Neuronal stem cell (in vitro differentiated cells): ENCODE results near the gene RAP1GDS1.
"Not testable (repeated sequence)": the region's sequence is repeated elsewhere in the genome, so short reads cannot be mapped to it uniquely, and the experiment has no call there.

Experiments used
- DNase-seq: peaks from one replicate; pipeline ENCODE4 v3.0.0-alpha.2; 2013; ENCODE audit warnings: low spot score
- H2AFZ ChIP-seq: one replicate; pipeline ENCODE4 v1.6.1; 2013; ENCODE audit warnings: mild to moderate bottlenecking, low read length, inconsistent platforms
- H2AK5ac ChIP-seq: 2 replicates; pipeline ENCODE4 v1.6.1; 2013; ENCODE audit warnings: low read depth, mild to moderate bottlenecking, inconsistent platforms, low read length, moderate library complexity, mixed read lengths
- H2BK120ac ChIP-seq: 2 replicates; pipeline ENCODE4 v1.6.1; 2013; ENCODE audit warnings: low read depth, mild to moderate bottlenecking, inconsistent platforms, low read length, moderate library complexity, mixed read lengths
- H2BK12ac ChIP-seq: one replicate; pipeline ENCODE4 v1.6.1; 2013; ENCODE audit warnings: low read length, inconsistent platforms
- H2BK15ac ChIP-seq: 2 replicates; pipeline ENCODE4 v1.6.1; 2013; ENCODE audit warnings: mild to moderate bottlenecking, low read length, inconsistent platforms, mixed read lengths
- H2BK5ac ChIP-seq: one replicate; pipeline ENCODE4 v1.6.1; 2013; ENCODE audit warnings: inconsistent platforms, mild to moderate bottlenecking, low read length, moderate library complexity
- H3K14ac ChIP-seq: one replicate; pipeline ENCODE4 v1.6.1; 2013; ENCODE audit warnings: low read length, inconsistent platforms
- H3K18ac ChIP-seq: 2 replicates; pipeline ENCODE4 v1.6.1; 2013; ENCODE audit warnings: low read length, inconsistent platforms
- H3K23ac ChIP-seq: 2 replicates; pipeline ENCODE4 v1.6.1; 2013; ENCODE audit warnings: low read depth, mild to moderate bottlenecking, mixed read lengths, low read length, inconsistent platforms; ENCODE audit not compliant: poor library complexity
- H3K27ac ChIP-seq: replicated peaks from 3 replicates; pipeline ENCODE4 v1.5.1; 2013; ENCODE audit warnings: low read length, inconsistent platforms
- H3K27me3 ChIP-seq, 3 experiments: 2 replicates each; pipeline ENCODE4 v1.6.1; 2013; ENCODE audit warnings: low read length in 3 of 3, mild to moderate bottlenecking in 2 of 3, inconsistent platforms in 1 of 3, low read depth in 1 of 3, mixed read lengths in 1 of 3, moderate library complexity in 1 of 3; ENCODE audit not compliant: control insufficient read depth in 3 of 3, insufficient read depth in 3 of 3
- H3K36me3 ChIP-seq, 2 donors: replicated peaks in 1 of 2; 2 replicates each; pipeline ENCODE4 v1.6.1; 2013; ENCODE audit warnings: low read length in 2 of 2; ENCODE audit not compliant: control insufficient read depth in 2 of 2, insufficient read depth in 2 of 2
- H3K4ac ChIP-seq: 2 replicates; pipeline ENCODE4 v1.6.1; 2013; ENCODE audit warnings: inconsistent platforms, mild to moderate bottlenecking, low read length, moderate library complexity
- H3K4me1 ChIP-seq, 2 donors: 1 replicate in 1 of 2; 2 replicates in 1 of 2; pipeline ENCODE4 v1.6.1; 2013; ENCODE audit warnings: low read length in 2 of 2, low read depth in 1 of 2; ENCODE audit not compliant: control insufficient read depth in 2 of 2, insufficient read depth in 1 of 2
- H3K4me2 ChIP-seq: one replicate; pipeline ENCODE4 v1.6.1; 2013; ENCODE audit warnings: mild to moderate bottlenecking, low read length, inconsistent platforms; ENCODE audit not compliant: insufficient read depth, poor library complexity, severe bottlenecking
- H3K4me3 ChIP-seq, 2 donors: 2 replicates each; pipeline ENCODE4 v1.5.1; 2013; ENCODE audit warnings: low read length in 2 of 2, mild to moderate bottlenecking in 2 of 2, inconsistent platforms in 1 of 2, moderate library complexity in 1 of 2
- H3K79me1 ChIP-seq: one replicate; pipeline ENCODE4 v1.6.1; 2013; ENCODE audit warnings: low read depth, mild to moderate bottlenecking, inconsistent platforms, low read length, moderate library complexity
- H3K9ac ChIP-seq: one replicate; pipeline ENCODE4 v1.6.1; 2013; ENCODE audit warnings: mild to moderate bottlenecking, low read depth, low read length, inconsistent platforms; ENCODE audit not compliant: poor library complexity
- H3K9me3 ChIP-seq, 2 donors: replicated peaks in 1 of 2; 2 replicates each; pipeline versions ENCODE3 to v1.6.1; 2013; ENCODE audit warnings: low read length in 2 of 2, mild to moderate bottlenecking in 2 of 2, inconsistent platforms in 1 of 2, low read depth in 1 of 2, mixed read lengths in 1 of 2, moderate library complexity in 1 of 2; ENCODE audit not compliant: control insufficient read depth in 2 of 2, insufficient read depth in 1 of 2
- H4K8ac ChIP-seq: one replicate; pipeline ENCODE4 v1.6.1; 2013; ENCODE audit warnings: low read depth, mild to moderate bottlenecking, inconsistent platforms, low read length, moderate library complexity
- H4K91ac ChIP-seq: one replicate; pipeline ENCODE4 v1.6.1; 2013; ENCODE audit warnings: low read length, low read depth, mild to moderate bottlenecking, inconsistent platforms; ENCODE audit not compliant: poor library complexity
- WGBS, 2 donors: extraction: QIAGEN DNeasy Blood & Tissue Kit; methylation state at CpG; one replicate each; pipeline ENCODE4 v1.1.7; 2013; ENCODE audit warnings: missing lambda C conversion rate in 2 of 2, mixed read lengths in 1 of 2; ENCODE audit not compliant: insufficient read length in 2 of 2, insufficient replicate concordance in 1 of 2; ENCODE audit errors: extremely low coverage in 2 of 2; 5-methylcytosine and 5-hydroxymethylcytosine counted together

RAP1GDS1 gene

GRCh38 chr4:98457422-98457821, 196.2 kb downstream of the RAP1GDS1 start:
- DNase-seq, H3K79me1 ChIP-seq: not testable (repeated sequence)
- no CpG with 5 or more reads among the region's 9 CpGs for WGBS, 2 donors

GRCh38 chr4:98461121-98461865, 200.1 kb downstream of the RAP1GDS1 start:
- H3K4me1 ChIP-seq, H3K79me1 ChIP-seq, H3K4ac ChIP-seq, H2BK5ac ChIP-seq, H3K23ac ChIP-seq, H3K18ac ChIP-seq, H2AK5ac ChIP-seq, H3K27ac ChIP-seq, H2BK15ac ChIP-seq, H2AFZ ChIP-seq, H2BK120ac ChIP-seq, H4K91ac ChIP-seq, H4K8ac ChIP-seq, H3K4me2 ChIP-seq, H3K9ac ChIP-seq, H3K9me3 ChIP-seq, H3K27me3 ChIP-seq, H3K14ac ChIP-seq, H3K4me3 ChIP-seq, DNase-seq, H2BK12ac ChIP-seq, H3K36me3 ChIP-seq: not testable (repeated sequence)
- whole genome bisulfite sequencing, 2 donors, result no CpG with 5 or more reads among the region's 2 CpGs

More at GRCh38 chr4:98457422-98457821, 196.2 kb downstream of the RAP1GDS1 start:
- not testable (repeated sequence) for H3K4me3 ChIP-seq, H4K91ac ChIP-seq, H3K4me2 ChIP-seq, H3K27me3 ChIP-seq, H2BK15ac ChIP-seq, H3K9me3 ChIP-seq, H2BK120ac ChIP-seq, H2BK5ac ChIP-seq, H3K9ac ChIP-seq, H3K18ac ChIP-seq, H3K4ac ChIP-seq, H2AK5ac ChIP-seq, H3K14ac ChIP-seq, H3K27ac ChIP-seq, H4K8ac ChIP-seq, H3K36me3 ChIP-seq, H2AFZ ChIP-seq, H3K23ac ChIP-seq, H3K4me1 ChIP-seq, H2BK12ac ChIP-seq

- Histone ChIP-seq H4K8ac (no peak overlapping the region), H3K4ac (no peak overlapping the region), H3K18ac (no peak overlapping the region), H2BK15ac (no peak overlapping the region), H3K23ac (no peak overlapping the region), H3K27me3 (no peaks in the 10 kb centered on the region), H3K9me3 (no peaks in the 10 kb centered on the region), H3K79me1 (no peaks in the 10 kb centered on the region), H2BK12ac (no peak overlapping the region), H3K4me2 (no peak overlapping the region), H2AK5ac (no peak overlapping the region), H3K4me1 (no peaks in the 10 kb centered on the region), H3K14ac (no peak overlapping the region), H3K9ac (no peak overlapping the region), H3K36me3 (no peaks in the 10 kb centered on the region), H2BK120ac (no peak overlapping the region), H2BK5ac (no peak overlapping the region), H4K91ac (no peak overlapping the region), H3K27ac (no peak overlapping the region), H3K4me3 (no peak overlapping the region), H2AFZ (no peak overlapping the region)
- no peak for DNase-seq
These were observed 201.3 kb downstream of the RAP1GDS1 start for GRCh38 chr4:98462487-98462886.

GRCh38 chr4:98466868-98467599, 205.8 kb downstream of the RAP1GDS1 start:
- Histone ChIP-seq H3K18ac (peak overlapping the region; percentile 56), H2BK12ac (no peak overlapping the region), H3K4me2 (no peak overlapping the region), H3K9me3 (no peaks in the 10 kb centered on the region), H3K4me1 (peaks cover 2 to 5% of the 10 kb centered on the region in 2 donors), H3K79me1 (no peaks in the 10 kb centered on the region), H2BK120ac (no peak overlapping the region), H2BK15ac (no peak overlapping the region), H4K8ac (no peak overlapping the region), H4K91ac (no peak overlapping the region), H3K9ac (no peak overlapping the region), H3K27me3 (no peaks in the 10 kb centered on the region), H2BK5ac (no peak overlapping the region), H3K27ac (no peak overlapping the region), H3K23ac (no peak overlapping the region), H3K14ac (no peak overlapping the region), H3K4ac (no peak overlapping the region), H2AFZ (peak overlapping the region; percentile 57), H2AK5ac (no peak overlapping the region), H3K36me3 (peaks cover 4 to 6% of the 10 kb centered on the region in 2 donors), H3K4me3 (no peak overlapping the region)
- no peak for DNase-seq
- WGBS, 2 donors, result no CpG with 5 or more reads among the region's 8 CpGs
